ENCODE results near the gene B4GALT6. TPM values are rescaled to one million over a fixed set of nuclear protein-coding genes. Genes with fewer than 3 reads are reported as not detected.

The B4GALT6 gene
- total and polyA plus RNA-seq, 2 of the 13 experiments (the other 11 are each of a cell fraction or from before 2014, with no cell fraction given) = 1.9 to 3.3 TPM

DNA sequence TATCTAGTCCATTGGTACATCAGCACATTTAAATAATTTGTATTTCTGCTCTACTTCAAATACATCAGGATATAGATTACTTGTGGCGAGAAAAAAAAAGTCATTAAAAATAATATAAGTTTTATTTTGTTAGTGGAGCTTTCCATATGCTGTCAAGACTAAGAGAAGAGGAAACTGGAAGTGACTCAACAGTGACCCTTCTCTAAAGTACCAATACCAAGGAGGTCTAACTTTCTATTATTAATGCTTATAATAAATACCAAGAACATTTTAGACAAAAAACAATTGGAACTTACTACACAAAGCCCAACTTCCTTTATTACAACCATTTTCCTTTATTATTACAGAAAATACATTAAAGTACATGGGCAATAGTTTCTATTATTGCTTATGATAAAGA lies 52.9 kb downstream of the B4GALT6 start (continued):
- TF ChIP-seq GLI4 (CRISPR knock-in tag; IDR thresholded peaks at IDR 0.05; ENCODE audit: borderline replicate concordance) (no peak), PHF8 (CRISPR knock-in tag; IDR thresholded peaks at IDR 0.05) (no peak)

DNA sequence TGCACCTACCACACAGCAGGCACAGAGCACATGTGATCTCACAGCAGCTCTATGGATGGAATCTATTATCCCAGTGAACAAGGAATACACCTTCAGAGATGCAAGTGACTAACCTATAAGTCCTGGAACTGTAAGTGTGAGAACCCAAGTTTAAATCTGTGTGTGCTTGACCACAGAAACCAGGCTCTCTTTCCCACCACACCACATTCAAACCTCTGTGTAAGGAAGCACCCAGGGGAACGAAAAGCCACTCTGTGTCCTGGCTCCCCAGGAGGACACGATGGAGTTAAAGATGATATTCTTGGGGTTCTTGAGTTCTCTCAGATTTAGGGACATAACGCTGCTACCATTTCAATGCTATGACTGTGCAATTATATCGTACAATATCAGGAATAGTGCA lies 53.8 kb downstream of the B4GALT6 start:
- H3K27ac ChIP-seq (ENCODE audit: extremely low read length, insufficient read depth, low read length) = no peak overlapping the region
- no peaks in the 10 kb centered on the region for H3K9me3 ChIP-seq (ENCODE audit: low read length)
- no peak for TF ChIP-seq MED1 (CRISPR knock-in tag; IDR thresholded peaks at IDR 0.05)
- TF ChIP-seq, protein P1, sequence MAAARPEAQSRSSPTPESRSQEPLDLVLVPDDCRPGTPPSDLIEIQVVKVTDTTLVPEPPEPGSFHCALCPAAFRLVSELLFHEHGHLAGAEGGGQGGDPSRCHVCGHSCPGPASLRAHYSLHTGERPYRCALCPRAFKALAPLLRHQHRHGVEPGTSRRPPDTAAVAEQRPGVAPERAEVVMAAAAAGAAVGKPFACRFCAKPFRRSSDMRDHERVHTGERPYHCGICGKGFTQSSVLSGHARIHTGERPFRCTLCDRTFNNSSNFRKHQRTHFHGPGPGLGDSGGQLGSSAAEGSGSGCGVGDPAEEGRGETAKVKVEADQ (CRISPR knock-in tag; IDR thresholded peaks at IDR 0.05; ENCODE audit: borderline replicate concordance) = no peak
- TF ChIP-seq GTF2F1 (IDR thresholded peaks at IDR 0.05; ENCODE audit: low read length) = no peak
- H2AFZ ChIP-seq (ENCODE audit: low read length) = no peak overlapping the region
- POLR2A ChIA-PET = no interaction called here
- no peak overlapping the region for H3K9ac ChIP-seq (ENCODE audit: insufficient read depth, low read depth, low read length)
- H3K4me3 ChIP-seq (replicated peaks in 1 of 3; ENCODE audit: insufficient read depth in 1 of 3, low read depth in 2 of 3, low read length in 3 of 3) = no peak overlapping the region
- FAIRE-seq = no peak
- H3K4me2 ChIP-seq (ENCODE audit: low read depth, low read length) = no peak overlapping the region
- no TSS peak for BruUV-seq (replicated peaks)
- WGBS (ENCODE audit: low lambda C conversion rate) = 74% methylated on average over 4 of the region's 4 CpGs
- CTCF ChIA-PET (ENCODE audit: low intra/inter-chr PET ratio, low total read pairs) = no interaction called here
- H3K79me2 ChIP-seq (ENCODE audit: insufficient read depth, low read length) = no peaks in the 10 kb centered on the region
- no peak for ATAC-seq
- no peak for DNase-seq (ENCODE audit: low spot score)
- no peaks in the 10 kb centered on the region for H4K20me1 ChIP-seq (ENCODE audit: insufficient read depth, low read length)
- in situ Hi-C loops (cut with HindIII; ENCODE audit: extremely low pct_ligation_motif_present, low pct_unique_long_range_greater_than_20kb) = no loop called here
- intact Hi-C loops (cut with micrococcal nuclease; ENCODE audit: unreplicated experiment) = no loop called here
- H3K27me3 ChIP-seq (ENCODE audit: control insufficient read depth in 1 of 2, insufficient read depth in 2 of 2, low read length in 2 of 2) = no peaks in the 10 kb centered on the region
- H3K36me3 ChIP-seq (replicated peaks in 1 of 2; ENCODE audit: control insufficient read depth in 1 of 2, insufficient read depth in 2 of 2, low read length in 2 of 2) = no peaks in the 10 kb centered on the region
- H3K4me1 ChIP-seq (ENCODE audit: insufficient read depth, low read length) = peaks cover 1% of the 10 kb centered on the region

DNA sequence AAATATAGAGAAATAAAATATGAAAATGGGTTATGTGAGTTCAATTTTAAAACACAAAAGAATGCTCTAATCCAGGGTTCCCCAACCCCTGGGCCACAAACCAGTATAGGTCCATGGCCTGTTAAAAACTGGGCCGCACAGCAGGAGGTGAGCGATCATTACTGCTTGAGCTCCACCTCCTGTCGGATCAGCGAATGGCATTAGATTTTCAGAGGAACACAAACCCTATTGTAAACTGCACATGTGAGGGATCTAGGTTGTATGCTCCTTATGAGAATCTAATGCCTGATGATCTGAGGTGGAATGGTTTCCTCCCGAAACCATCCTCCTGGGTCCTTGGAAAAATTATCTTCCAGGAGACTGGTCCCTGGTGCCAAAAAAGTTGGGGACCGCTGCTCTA lies 58.0 kb downstream of the B4GALT6 start:
- H2AFZ ChIP-seq (ENCODE audit: low read length) = no peak overlapping the region
- no peaks in the 10 kb centered on the region for H3K79me2 ChIP-seq (ENCODE audit: insufficient read depth, low read length)
- no peak overlapping the region for H3K9ac ChIP-seq (ENCODE audit: insufficient read depth, low read depth, low read length)
- FAIRE-seq = no peak
- DNase-seq (ENCODE audit: low spot score) = peak; percentile 30
- intact Hi-C loops (cut with micrococcal nuclease; ENCODE audit: unreplicated experiment) (loop anchor here (1.0 kb wide), 2 partner anchors 70 to 202 kb away; no protein-coding TSS in a partner anchor), in situ Hi-C loops (cut with HindIII; ENCODE audit: extremely low pct_ligation_motif_present, low pct_unique_long_range_greater_than_20kb) (loop anchor here (5.0 kb wide), 1 partner anchor 69 kb away; no protein-coding TSS in a partner anchor)
- no peaks in the 10 kb centered on the region for H3K27me3 ChIP-seq (ENCODE audit: control insufficient read depth in 1 of 2, insufficient read depth in 2 of 2, low read length in 2 of 2)
- ATAC-seq = peak; percentile 84
- no peaks in the 10 kb centered on the region for H4K20me1 ChIP-seq (ENCODE audit: insufficient read depth, low read length)
- WGBS (ENCODE audit: low lambda C conversion rate) = 48% methylated on average over 6 of the region's 6 CpGs
- BruUV-seq (replicated peaks) = no TSS peak
- H3K9me3 ChIP-seq (ENCODE audit: low read length) = no peaks in the 10 kb centered on the region
- H3K4me2 ChIP-seq (ENCODE audit: low read depth, low read length) = no peak overlapping the region
- ChIA-PET POLR2A (no interaction called here), CTCF (ENCODE audit: low intra/inter-chr PET ratio, low total read pairs) (interaction anchor here (0.9 to 1.9 kb wide), 3 partner anchors 16 to 70 kb away, joined by 3 to 42 read pairs (median 4); no protein-coding TSS in a partner anchor)
- no peak overlapping the region for H3K27ac ChIP-seq (ENCODE audit: extremely low read length, insufficient read depth, low read length)
- no peaks in the 10 kb centered on the region for H3K36me3 ChIP-seq (replicated peaks in 1 of 2; ENCODE audit: control insufficient read depth in 1 of 2, insufficient read depth in 2 of 2, low read length in 2 of 2)
- no peak overlapping the region for H3K4me3 ChIP-seq (replicated peaks in 1 of 3; ENCODE audit: insufficient read depth in 1 of 3, low read depth in 2 of 3, low read length in 3 of 3)
- peaks cover 12% of the 10 kb centered on the region for H3K4me1 ChIP-seq (ENCODE audit: insufficient read depth, low read length)
- TF ChIP-seq SMC3 (IDR thresholded peaks at IDR 0.05; ENCODE audit: low read length) (peak; percentile 79), SATB2 (CRISPR knock-in tag; IDR thresholded peaks at IDR 0.05) (no peak), SMAD9 (CRISPR knock-in tag; IDR thresholded peaks at IDR 0.05) (no peak), ZC3H4 (CRISPR knock-in tag; IDR thresholded peaks at IDR 0.05; ENCODE audit: borderline replicate concordance) (no peak), SRF (IDR thresholded peaks at IDR 0.05; ENCODE audit: low read depth, low read length) (peak; percentile 15; the same call in 1 of the 2 replicates), FOSL2 (CRISPR knock-in tag; IDR thresholded peaks at IDR 0.05) (peak; percentile 15; the same call in 1 of the 2 replicates), STAG1 (CRISPR knock-in tag; IDR thresholded peaks at IDR 0.05) (peak; percentile 87)
- TF ChIP-seq, protein P2, sequence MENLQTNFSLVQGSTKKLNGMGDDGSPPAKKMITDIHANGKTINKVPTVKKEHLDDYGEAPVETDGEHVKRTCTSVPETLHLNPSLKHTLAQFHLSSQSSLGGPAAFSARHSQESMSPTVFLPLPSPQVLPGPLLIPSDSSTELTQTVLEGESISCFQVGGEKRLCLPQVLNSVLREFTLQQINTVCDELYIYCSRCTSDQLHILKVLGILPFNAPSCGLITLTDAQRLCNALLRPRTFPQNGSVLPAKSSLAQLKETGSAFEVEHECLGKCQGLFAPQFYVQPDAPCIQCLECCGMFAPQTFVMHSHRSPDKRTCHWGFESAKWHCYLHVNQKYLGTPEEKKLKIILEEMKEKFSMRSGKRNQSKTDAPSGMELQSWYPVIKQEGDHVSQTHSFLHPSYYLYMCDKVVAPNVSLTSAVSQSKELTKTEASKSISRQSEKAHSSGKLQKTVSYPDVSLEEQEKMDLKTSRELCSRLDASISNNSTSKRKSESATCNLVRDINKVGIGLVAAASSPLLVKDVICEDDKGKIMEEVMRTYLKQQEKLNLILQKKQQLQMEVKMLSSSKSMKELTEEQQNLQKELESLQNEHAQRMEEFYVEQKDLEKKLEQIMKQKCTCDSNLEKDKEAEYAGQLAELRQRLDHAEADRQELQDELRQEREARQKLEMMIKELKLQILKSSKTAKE (CRISPR knock-in tag; IDR thresholded peaks at IDR 0.05; ENCODE audit: borderline replicate concordance) = no peak
- TF ChIP-seq, protein P3, sequence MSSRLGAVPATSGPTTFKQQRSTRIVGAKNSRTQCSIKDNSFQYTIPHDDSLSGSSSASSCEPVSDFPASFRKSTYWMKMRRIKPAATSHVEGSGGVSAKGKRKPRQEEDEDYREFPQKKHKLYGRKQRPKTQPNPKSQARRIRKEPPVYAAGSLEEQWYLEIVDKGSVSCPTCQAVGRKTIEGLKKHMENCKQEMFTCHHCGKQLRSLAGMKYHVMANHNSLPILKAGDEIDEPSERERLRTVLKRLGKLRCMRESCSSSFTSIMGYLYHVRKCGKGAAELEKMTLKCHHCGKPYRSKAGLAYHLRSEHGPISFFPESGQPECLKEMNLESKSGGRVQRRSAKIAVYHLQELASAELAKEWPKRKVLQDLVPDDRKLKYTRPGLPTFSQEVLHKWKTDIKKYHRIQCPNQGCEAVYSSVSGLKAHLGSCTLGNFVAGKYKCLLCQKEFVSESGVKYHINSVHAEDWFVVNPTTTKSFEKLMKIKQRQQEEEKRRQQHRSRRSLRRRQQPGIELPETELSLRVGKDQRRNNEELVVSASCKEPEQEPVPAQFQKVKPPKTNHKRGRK (CRISPR knock-in tag; IDR thresholded peaks at IDR 0.05) = no peak

All from HepG2 (cell line).